Esophagus squamous epithelium (tissue), 4 donors: ENCODE data around the gene GNRHR.

Experiments
- CTCF ChIP-seq, 6 experiments: fragments of 450-650 bp in 4 of 6; fragments of 200-600 bp in 2 of 6; sonication (generic) in 2 of 6; IDR thresholded peaks; one replicate each; pipeline ENCODE4 v1.5.1; 2016 to 2019; ENCODE audit warnings: antibody characterized with exemption in 6 of 6, mild to moderate bottlenecking in 4 of 6, moderate library complexity in 4 of 6
- POLR2A ChIP-seq, 4 donors: fragments of 450-650 bp; IDR thresholded peaks; one replicate each; pipeline ENCODE4 v1.6.1; 2017; ENCODE audit warnings: antibody characterized with exemption in 4 of 4, mild to moderate bottlenecking in 4 of 4, moderate library complexity in 3 of 4

GRCh38 chr4:67702166-67702565, 52.0 kb downstream of the GNRHR start:
- TF ChIP-seq CTCF (IDR thresholded peaks at IDR 0.05) = no peak
- no peak for TF ChIP-seq POLR2A (IDR thresholded peaks at IDR 0.05)
